ENCODE data around the gene SLC4A5.

SLC4A5 gene, protein sequence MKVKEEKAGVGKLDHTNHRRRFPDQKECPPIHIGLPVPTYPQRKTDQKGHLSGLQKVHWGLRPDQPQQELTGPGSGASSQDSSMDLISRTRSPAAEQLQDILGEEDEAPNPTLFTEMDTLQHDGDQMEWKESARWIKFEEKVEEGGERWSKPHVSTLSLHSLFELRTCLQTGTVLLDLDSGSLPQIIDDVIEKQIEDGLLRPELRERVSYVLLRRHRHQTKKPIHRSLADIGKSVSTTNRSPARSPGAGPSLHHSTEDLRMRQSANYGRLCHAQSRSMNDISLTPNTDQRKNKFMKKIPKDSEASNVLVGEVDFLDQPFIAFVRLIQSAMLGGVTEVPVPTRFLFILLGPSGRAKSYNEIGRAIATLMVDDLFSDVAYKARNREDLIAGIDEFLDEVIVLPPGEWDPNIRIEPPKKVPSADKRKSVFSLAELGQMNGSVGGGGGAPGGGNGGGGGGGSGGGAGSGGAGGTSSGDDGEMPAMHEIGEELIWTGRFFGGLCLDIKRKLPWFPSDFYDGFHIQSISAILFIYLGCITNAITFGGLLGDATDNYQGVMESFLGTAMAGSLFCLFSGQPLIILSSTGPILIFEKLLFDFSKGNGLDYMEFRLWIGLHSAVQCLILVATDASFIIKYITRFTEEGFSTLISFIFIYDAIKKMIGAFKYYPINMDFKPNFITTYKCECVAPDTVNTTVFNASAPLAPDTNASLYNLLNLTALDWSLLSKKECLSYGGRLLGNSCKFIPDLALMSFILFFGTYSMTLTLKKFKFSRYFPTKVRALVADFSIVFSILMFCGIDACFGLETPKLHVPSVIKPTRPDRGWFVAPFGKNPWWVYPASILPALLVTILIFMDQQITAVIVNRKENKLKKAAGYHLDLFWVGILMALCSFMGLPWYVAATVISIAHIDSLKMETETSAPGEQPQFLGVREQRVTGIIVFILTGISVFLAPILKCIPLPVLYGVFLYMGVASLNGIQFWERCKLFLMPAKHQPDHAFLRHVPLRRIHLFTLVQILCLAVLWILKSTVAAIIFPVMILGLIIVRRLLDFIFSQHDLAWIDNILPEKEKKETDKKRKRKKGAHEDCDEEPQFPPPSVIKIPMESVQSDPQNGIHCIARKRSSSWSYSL

GRCh38 chr2:74343316-74343715, at the start of gene SLC4A5:
Gene SLC4A5 (minus strand): TSS chr2:74343416. CDS start chr2:74315023, 28,393 bp downstream.
- no peak for DNase-seq

DNA sequence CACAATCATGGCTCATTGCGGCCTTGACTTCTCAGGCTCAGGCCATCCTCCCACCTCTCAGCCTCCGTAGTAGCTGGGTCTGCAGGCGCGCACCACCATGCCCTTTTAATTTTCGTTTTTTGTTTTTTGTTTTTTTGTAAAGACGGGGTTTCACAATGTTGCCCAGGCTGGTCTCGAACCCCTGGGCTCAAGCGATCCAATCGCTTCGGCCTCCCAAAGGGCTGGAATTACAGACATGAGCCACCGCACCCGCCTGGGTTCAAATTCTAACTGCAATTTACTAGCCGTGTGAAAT, 49.2 kb upstream of the SLC4A5 start:
- DNase-seq, result no peak

- DNase-seq, result peak; percentile 93 to 97
Measured at GRCh38 chr2:74391580-74392448, 48.6 kb upstream of the SLC4A5 start.

- DNase-seq, result no peak
Measured at GRCh38 chr2:74391209-74391579, 48.0 kb upstream of the SLC4A5 start.

DNA sequence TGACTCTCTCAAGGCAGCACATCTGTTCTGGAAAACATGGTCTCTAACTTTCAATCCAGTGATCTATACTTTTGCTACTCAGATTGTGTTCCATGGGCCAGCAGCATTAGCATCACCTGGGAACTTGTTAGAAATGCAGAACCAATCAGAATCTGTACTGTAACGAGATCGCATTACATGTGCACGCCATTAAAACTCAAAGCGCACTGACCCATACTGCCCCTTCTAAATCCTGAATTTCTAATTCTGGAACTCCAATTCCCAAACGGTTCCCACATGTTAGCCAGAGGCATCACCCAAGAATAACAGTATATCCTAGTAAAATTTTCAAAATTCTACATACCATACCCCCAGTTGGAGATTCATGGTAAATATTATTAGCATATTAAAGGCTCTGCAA, 47.4 kb upstream of the SLC4A5 start:
- no peak for DNase-seq

- no peak for DNase-seq
Measured at GRCh38 chr2:74387346-74387745, 44.1 kb upstream of the SLC4A5 start.

DNA sequence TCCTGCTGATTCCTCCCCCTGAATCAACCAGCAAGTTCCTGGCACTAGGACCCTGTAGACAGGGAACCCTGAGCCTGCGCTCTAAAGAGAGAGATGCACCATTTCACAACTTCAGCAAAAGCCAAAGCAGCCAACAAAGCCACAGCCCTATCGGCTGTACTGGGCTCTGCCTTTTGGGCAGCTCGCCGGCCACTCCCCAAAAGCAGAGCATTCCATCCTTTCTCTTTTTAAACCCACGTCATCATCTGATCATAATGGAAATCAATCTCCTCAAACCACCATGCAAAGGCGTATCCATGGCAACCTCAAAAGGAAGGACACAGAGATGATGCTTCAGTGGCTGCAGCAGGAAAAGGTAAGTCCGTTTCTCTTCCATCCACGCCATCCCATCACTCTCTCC, 42.2 kb upstream of the SLC4A5 start:
- no peak for DNase-seq

- no peak for DNase-seq
Measured at GRCh38 chr2:74384051-74384450, 40.8 kb upstream of the SLC4A5 start.

GRCh38 chr2:74383254-74383653, 40.0 kb upstream of the SLC4A5 start:
- DNase-seq, result no peak

DNA sequence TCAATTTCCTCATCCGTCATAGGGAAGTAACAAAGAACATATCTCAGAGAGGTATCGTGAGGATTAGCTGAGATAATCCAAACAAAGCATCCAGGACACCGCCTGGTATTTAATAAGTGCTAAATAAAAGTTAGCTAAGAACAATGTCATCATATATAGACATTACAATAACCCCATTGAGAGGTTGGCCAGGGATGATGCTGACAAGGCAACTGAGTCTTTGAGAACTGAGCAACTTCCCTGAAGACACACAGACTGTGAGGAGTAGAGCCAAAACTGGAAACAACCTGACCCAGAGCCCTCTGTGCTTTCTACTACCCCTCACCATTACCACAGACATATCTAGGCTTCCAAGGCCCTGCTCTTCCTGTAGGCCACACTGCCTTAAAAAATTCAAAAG, 38.5 kb upstream of the SLC4A5 start:
- DNase-seq, result no peak

GRCh38 chr2:74379851-74380789, 36.9 kb upstream of the SLC4A5 start, which contains the start of gene DCTN1:
Gene DCTN1 (minus strand): TSS chr2:74380311. CDS start chr2:74380037, 274 bp downstream.
- peak in 1 of 2 donors; percentile 15 for DNase-seq

DNA sequence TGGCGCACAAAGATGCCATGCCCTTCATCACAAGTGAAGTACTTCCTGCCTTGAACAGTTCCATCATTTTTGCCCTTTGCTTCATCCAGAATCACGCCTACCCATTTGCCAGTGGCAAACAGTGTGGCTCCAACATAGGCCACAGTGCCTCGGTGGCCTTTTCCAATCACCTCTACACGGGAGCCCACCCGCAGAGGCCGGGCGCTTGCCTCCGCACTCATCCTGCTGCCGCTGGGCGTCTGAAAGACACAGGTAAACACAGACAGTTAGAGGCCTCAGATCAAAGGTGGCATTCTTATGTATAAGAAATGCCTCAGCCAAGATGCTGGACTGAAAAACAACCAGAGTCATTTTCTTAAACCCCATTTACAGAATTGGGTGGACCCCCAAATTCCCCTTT, 34.8 kb upstream of the SLC4A5 start:
- no peak for DNase-seq

- DNase-seq, result no peak
Measured at GRCh38 chr2:74375838-74376237, 32.6 kb upstream of the SLC4A5 start.

- DNase-seq, result no peak
Measured at GRCh38 chr2:74374509-74375205, 31.4 kb upstream of the SLC4A5 start.

- no peak for DNase-seq
Measured at GRCh38 chr2:74373985-74374384, 30.8 kb upstream of the SLC4A5 start.

DNA sequence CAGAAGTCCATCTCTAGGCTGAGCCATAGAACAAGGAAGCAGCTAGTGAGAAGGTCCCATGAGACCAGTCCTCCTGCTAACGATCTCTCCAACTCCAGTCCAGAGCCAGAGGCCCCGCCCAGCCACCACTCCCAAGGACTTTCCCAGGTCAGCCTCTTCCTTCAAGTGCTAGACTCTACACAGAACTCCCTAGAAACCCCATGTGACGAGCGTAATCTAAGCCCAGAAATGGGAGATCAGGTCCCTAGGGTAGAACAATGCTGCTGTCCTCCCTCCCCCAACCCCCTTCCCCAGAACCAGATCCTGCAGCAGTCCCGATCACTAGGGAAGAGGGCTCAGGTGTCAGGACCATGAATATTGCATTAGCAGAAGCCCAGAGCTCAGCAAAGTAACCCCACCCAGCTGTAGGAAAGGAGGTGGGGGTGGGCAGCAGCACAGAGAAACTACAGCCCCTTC, 30.0 kb upstream of the SLC4A5 start:
- no peak for DNase-seq

- DNase-seq, result no peak
Measured at GRCh38 chr2:74372674-74373073, 29.5 kb upstream of the SLC4A5 start.

DNA sequence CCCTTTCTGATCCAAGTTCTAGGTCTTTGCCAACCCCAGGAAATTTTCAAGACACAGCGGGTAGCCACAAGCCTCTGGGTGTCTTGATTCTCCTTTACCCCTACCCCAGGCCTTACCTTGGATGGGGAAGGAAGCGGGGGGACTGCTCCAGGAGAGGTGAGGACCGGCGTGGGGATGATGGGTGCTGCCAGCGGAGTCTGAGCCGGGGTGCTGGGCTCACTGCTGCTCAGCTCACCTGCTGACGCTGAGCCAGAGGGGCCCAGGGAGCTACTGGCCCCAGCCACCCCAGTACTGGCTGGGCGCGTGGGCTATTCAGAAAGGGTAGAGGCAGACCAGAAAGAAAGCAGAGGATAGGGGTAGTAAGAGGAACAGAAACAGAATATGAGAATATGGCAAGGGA, 28.2 kb upstream of the SLC4A5 start:
- DNase-seq, result no peak

GRCh38 chr2:74369976-74370375, 26.8 kb upstream of the SLC4A5 start:
- DNase-seq, result no peak

DNA sequence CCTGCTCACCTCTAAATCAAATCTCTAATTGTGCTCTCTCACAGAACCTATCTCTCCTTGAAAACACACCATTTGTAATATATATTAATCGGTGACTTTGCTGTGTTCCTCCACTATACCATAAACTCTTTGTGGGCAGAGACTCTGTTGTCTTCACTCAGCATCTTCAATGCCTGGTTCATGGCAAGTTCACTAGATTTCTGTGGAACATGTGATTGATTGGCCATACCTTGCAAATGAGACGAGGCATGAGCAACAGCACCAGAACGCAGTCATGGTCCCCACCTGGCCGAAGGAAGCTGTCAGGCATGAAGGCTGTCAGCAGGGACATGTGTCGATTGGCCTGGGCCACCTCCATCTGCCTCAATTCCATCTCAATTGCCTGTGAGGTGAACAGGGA, 25.3 kb upstream of the SLC4A5 start:
- DNase-seq, result no peak

- no peak for DNase-seq
Measured at GRCh38 chr2:74367789-74368188, 24.6 kb upstream of the SLC4A5 start.

All from activated CD4-positive, alpha-beta T cell treated with anti-CD3 and anti-CD28 coated beads for 4 hours (primary cell).